Transverse colon (tissue), 4 donors: ENCODE data around the gene MRPL55. TPM values are rescaled to one million over a fixed set of nuclear protein-coding genes. Genes with fewer than 3 reads are reported as not detected.
A peak's percentile ranks its signal among the peaks of the same experiment; 100 is the strongest.

Experiments
- DNase-seq: peaks from one replicate; pipeline ENCODE4 v3.0.0-alpha.2; 2019
- H3K27ac ChIP-seq, 4 donors: fragments of 200-600 bp; sonication (generic); 2 replicates each; pipeline ENCODE4 v1.5.1; 2016 to 2018; ENCODE audit warnings: inconsistent platforms in 4 of 4
- H3K27me3 ChIP-seq: fragments of 200-600 bp; sonication (generic); 2 replicates; pipeline ENCODE4 v1.5.1; 2017; ENCODE audit warnings: inconsistent platforms
- H3K36me3 ChIP-seq, 4 donors: fragments of 200-600 bp; sonication (generic); 2 replicates each; pipeline ENCODE4 v1.5.1; 2017 to 2019; ENCODE audit warnings: inconsistent platforms in 4 of 4
- H3K4me1 ChIP-seq, 4 donors: fragments of 200-600 bp; sonication (generic); 2 replicates each; pipeline ENCODE4 v1.5.1; 2017 to 2020; ENCODE audit warnings: inconsistent platforms in 4 of 4
- H3K4me3 ChIP-seq, 4 donors: fragments of 200-600 bp; sonication (generic); 1 replicate in 1 of 4; 2 replicates in 3 of 4; pipeline versions ENCODE4 v1.5.1 to v1.6.1; 2017 to 2019; ENCODE audit warnings: inconsistent platforms in 4 of 4
- H3K9me3 ChIP-seq, 2 donors: fragments of 200-600 bp; sonication (generic); 2 replicates each; pipeline ENCODE4 v1.5.1; 2017 to 2019; ENCODE audit warnings: inconsistent platforms in 2 of 2
- CTCF ChIP-seq, 5 experiments: fragments of 200-600 bp in 3 of 5; fragments of 450-650 bp in 2 of 5; sonication (generic) in 3 of 5; IDR thresholded peaks; 1 replicate in 2 of 5; 2 replicates in 3 of 5; pipeline ENCODE4 v1.5.1; 2016 to 2017; ENCODE audit warnings: antibody characterized with exemption in 5 of 5, inconsistent platforms in 3 of 5, mild to moderate bottlenecking in 2 of 5, moderate library complexity in 1 of 5
- EP300 ChIP-seq: sonication (generic); formaldehyde crosslinking; IDR thresholded peaks from one replicate; pipeline ENCODE4 v1.6.1; 2017; ENCODE audit warnings: antibody characterized with exemption, low read depth
- POLR2A ChIP-seq: fragments of 450-650 bp; IDR thresholded peaks from one replicate; pipeline ENCODE4 v1.6.1; 2016; ENCODE audit warnings: antibody characterized with exemption, mild to moderate bottlenecking, moderate library complexity
- POLR2AphosphoS5 ChIP-seq, 3 donors: sonication (generic); formaldehyde crosslinking; IDR thresholded peaks; one replicate each; pipeline ENCODE4 v1.6.1; 2016; ENCODE audit warnings: antibody characterized with exemption in 3 of 3
- WGBS, 2 donors: methylation state at CpG; one replicate each; pipeline ENCODE4 v1.1.5; 2018; ENCODE audit warnings: low coverage in 1 of 2; 5-methylcytosine and 5-hydroxymethylcytosine counted together
- in situ Hi-C, 4 donors: fragments of 200-750 bp; cut with MboI; loops; one replicate each; pipeline versions ENCODE4 v1.15.0 to v1.15.1; 2017; ENCODE audit warnings: low sequenced_read_pairs in 3 of 4, low pct_ligation_motif_present in 1 of 4, low pct_unique_long_range_greater_than_20kb in 1 of 4
- intact Hi-C: fragments of 100-400 bp; cut with DNase I; formaldehyde crosslinking; loops from one replicate; pipeline ENCODE4 v1.15.1; 2023; ENCODE audit warnings: low total_unique reads
- total RNA-seq, 4 donors: library from RNA; depleted of rRNA; stranded (reverse); fragments of >200 nt; gene quantifications; one replicate each; pipeline ENCODE4 v1.1.0, GENCODE V29; 2016

MRPL55 gene
- total RNA-seq, 4 donors from 2014 or later: 47.1 to 95.5 (median 77.1) TPM

GRCh38 chr1:228095938-228096337 lies 13.2 kb downstream of the MRPL55 start:
- no peak for TF ChIP-seq POLR2A
- peaks cover 0 to 6% of the 10 kb centered on the region in 2 donors for H3K9me3 ChIP-seq
- H3K27ac ChIP-seq: no peak overlapping the region
- 92% methylated on average over 8 of the region's 8 CpGs; no CpG with 5 or more reads in 1 of the 2 donors for WGBS, 2 donors
- in situ Hi-C loops (no loop called here), intact Hi-C loops (no loop called here)
- H3K4me3 ChIP-seq: no peak overlapping the region
- peaks cover 0 to 21% (median 7%) of the 10 kb centered on the region in 4 donors for H3K36me3 ChIP-seq
- DNase-seq: no peak
- H3K4me1 ChIP-seq: peaks cover under 1 to 18% (median 13%) of the 10 kb centered on the region in 4 donors
- no peaks in the 10 kb centered on the region for H3K27me3 ChIP-seq

GRCh38 chr1:228095161-228095560 lies 13.9 kb downstream of the MRPL55 start:
- no peaks in the 10 kb centered on the region for H3K27me3 ChIP-seq
- H3K36me3 ChIP-seq: peaks cover 0 to 21% (median 7%) of the 10 kb centered on the region in 4 donors
- no peak for DNase-seq
- no peak for TF ChIP-seq POLR2A
- H3K4me3 ChIP-seq: no peak overlapping the region
- WGBS, 2 donors: 92% methylated on average over 4 of the region's 4 CpGs; no CpG with 5 or more reads in 1 of the 2 donors
- peaks cover 0 to 6% of the 10 kb centered on the region in 2 donors for H3K9me3 ChIP-seq
- no peak overlapping the region for H3K27ac ChIP-seq
- peaks cover 7 to 26% (median 20%) of the 10 kb centered on the region in 4 donors for H3K4me1 ChIP-seq
- intact Hi-C loops (no loop called here), in situ Hi-C loops (no loop called here)

- peaks cover 0 to 6% of the 10 kb centered on the region in 2 donors for H3K9me3 ChIP-seq
- H3K27ac ChIP-seq: no peak overlapping the region
- WGBS, 2 donors: 88 to 94% methylated on average over 10 to 13 of the region's 13 CpGs
- no peak overlapping the region for H3K4me3 ChIP-seq
- no peaks in the 10 kb centered on the region for H3K27me3 ChIP-seq
- peaks cover 0 to 21% (median 7%) of the 10 kb centered on the region in 4 donors for H3K36me3 ChIP-seq
- TF ChIP-seq CTCF (IDR thresholded peaks at IDR 0.05) (no peak), POLR2AphosphoS5 (IDR thresholded peaks at IDR 0.05) (no peak)
- peaks cover 13 to 32% (median 26%) of the 10 kb centered on the region in 4 donors for H3K4me1 ChIP-seq
- intact Hi-C loops (no loop called here), in situ Hi-C loops (no loop called here)
- DNase-seq: peak; percentile 6
These were observed 14.6 kb downstream of the MRPL55 start for GRCh38 chr1:228094432-228095016.

DNA sequence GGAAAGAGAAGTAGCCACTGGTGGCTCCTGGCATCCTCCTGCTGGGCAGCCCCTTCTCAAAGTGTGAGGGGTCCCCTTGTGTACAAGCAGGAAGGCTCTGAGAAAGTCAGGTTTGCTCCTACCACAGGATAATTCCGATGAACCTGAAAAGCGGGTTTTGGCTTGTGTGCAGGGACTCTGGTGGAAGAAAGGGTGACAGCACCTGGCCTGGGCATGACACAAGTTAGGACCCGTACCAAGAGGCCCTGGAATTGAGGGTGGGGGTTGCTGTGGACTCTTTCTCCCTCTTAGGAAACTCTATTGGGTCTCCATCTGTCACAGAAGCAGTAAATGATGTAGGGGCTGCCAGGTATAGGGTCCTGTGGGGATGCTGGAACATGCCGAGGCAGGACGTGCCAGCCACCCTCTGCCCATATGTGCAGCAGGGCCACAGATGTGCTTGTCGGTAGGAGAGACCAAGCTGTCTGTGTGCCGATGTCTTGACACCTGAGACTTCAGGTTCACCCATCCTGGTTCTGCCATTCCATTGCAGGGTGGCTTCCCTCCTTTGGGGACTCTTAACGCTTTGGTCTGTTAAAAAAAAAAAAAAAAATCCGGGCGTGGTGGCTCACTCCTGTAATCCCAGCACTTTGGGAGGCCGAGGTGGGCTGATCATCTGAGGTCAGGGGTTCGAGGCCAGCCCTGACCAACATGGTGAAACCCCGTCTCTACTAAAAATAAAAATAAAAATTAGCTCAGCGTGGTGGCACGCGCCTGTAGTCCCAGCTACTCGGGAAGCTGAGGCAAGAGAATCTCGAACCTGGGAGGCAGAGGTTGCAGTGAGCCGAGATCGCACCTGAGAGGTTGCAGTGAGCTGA lies 15.8 kb downstream of the MRPL55 start:
- in situ Hi-C loops: no loop called here
- Histone ChIP-seq H3K9me3 (peaks cover 0 to 6% of the 10 kb centered on the region in 2 donors), H3K36me3 (peaks cover 0 to 10% (median under 1%) of the 10 kb centered on the region in 4 donors), H3K4me3 (no peak overlapping the region), H3K27me3 (no peaks in the 10 kb centered on the region), H3K27ac (no peak overlapping the region), H3K4me1 (peaks cover 26 to 45% (median 39%) of the 10 kb centered on the region in 4 donors)
- no peak for TF ChIP-seq POLR2AphosphoS5 (IDR thresholded peaks at IDR 0.05)
- TF ChIP-seq POLR2A: no peak
- DNase-seq: no peak
- intact Hi-C loops: no loop called here
- 93% methylated on average over 20 of the region's 20 CpGs; no CpG with 5 or more reads in 1 of the 2 donors for WGBS, 2 donors

GRCh38 chr1:228092342-228093049 lies 16.6 kb downstream of the MRPL55 start:
- no peak for DNase-seq
- 90% methylated on average over 11 of the region's 11 CpGs; no CpG with 5 or more reads in 1 of the 2 donors for WGBS, 2 donors
- intact Hi-C loops: no loop called here
- Histone ChIP-seq H3K4me1 (peaks cover 34 to 53% (median 46%) of the 10 kb centered on the region in 4 donors), H3K27me3 (no peaks in the 10 kb centered on the region), H3K36me3 (peaks cover 0 to 3% (median 0%) of the 10 kb centered on the region in 4 donors), H3K9me3 (peaks cover 0 to 6% of the 10 kb centered on the region in 2 donors), H3K4me3 (no peak overlapping the region), H3K27ac (no peak overlapping the region)
- no peak for TF ChIP-seq EP300
- no peak for TF ChIP-seq CTCF (IDR thresholded peaks at IDR 0.05)
- TF ChIP-seq POLR2AphosphoS5 (IDR thresholded peaks at IDR 0.05): no peak
- TF ChIP-seq POLR2A: no peak
- in situ Hi-C loops: no loop called here
